NCI-H2107 treated with DMSO at 0.1 percent for 48 hours (cell line): ENCODE measurements around the gene PIAS4.

Source experiments
- DNase-seq: peaks from one replicate; lab custom pipeline; 2025; ENCODE audit not compliant: unreplicated experiment; lab: John Stamatoyannopoulos, UW

Gene PIAS4

DNA sequence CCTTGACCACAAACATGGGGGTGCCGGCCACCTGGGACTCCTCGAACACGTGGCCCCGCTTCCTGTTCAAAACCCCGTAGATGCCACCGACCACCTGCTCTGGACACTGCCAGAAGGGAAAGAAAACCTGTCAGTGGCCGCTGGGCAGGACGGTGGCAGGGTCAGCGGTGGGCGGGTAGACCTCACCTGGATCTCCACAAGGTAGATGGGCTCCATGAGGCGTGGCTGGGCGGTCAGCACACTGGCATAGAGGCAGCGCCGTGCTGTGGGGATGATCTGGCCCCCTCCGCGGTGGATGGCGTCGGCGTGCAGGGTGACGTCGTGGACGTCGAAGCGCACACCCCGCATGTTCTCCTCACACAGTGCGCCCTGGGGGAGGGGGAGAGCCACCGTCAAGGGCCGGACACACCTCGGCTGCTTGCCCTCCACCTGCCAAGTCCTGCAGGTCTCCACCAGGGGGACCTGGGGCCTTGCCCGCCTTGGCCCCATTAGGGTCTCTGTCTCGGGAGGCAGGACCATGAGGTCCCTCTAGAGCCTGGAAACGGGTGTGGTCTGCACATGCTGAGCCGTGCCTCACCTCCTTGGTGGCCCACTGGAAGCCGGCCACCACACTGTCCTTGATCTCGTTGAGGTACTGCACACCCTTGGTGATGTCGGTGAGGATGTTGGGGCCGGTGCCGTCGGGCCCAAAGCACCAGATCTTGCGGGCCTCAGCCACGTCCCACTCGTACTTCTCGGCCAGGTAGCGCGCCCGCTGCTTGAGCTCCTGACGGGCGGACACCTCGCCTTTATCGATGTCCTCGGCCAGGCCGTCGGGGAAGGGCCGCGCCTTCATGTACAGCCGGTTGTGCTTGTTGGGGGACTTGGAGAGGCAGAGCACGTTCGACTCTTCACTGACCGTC is 30.0 kb upstream of the PIAS4 start:
- DNase-seq = no peak

DNA sequence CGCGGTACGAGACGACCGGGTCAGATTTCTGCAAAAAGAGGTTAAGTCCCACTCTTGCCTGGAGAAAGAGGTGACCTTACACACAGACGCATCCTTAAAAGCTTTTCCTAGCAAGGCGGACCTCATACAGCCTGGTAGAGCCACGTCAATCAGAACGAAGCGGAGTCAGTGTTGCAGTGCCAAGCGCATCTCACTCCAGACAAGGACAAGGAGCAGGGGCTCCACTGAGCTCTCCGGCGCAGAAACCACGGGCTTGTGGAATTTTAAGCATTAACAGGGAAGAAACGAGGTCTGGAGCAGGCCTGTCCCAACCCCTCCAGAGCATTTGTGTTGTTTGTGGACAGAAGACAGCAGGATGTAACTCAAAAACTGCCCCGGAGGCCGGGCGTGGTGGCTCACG is 29.4 kb upstream of the PIAS4 start:
- no peak for DNase-seq

DNA sequence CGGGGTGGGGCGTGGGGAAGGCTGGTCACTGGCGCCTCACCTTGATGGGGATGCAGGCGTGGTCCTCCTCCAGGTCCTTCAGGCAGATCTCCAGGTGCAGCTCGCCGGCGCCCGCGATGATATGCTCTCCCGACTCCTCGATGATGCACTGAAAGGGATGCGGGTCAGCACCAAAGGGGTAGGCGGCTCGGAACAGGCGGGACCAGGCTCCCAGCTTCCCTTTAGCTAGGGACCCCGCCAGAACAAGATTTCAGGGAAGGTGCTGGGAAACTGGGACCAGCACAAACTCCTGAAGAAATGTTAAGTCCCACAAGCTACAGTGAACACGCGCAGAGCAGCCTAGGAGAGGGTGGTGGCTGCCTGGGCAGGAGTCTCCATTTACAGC is 28.3 kb upstream of the PIAS4 start:
- DNase-seq = no peak

DNA sequence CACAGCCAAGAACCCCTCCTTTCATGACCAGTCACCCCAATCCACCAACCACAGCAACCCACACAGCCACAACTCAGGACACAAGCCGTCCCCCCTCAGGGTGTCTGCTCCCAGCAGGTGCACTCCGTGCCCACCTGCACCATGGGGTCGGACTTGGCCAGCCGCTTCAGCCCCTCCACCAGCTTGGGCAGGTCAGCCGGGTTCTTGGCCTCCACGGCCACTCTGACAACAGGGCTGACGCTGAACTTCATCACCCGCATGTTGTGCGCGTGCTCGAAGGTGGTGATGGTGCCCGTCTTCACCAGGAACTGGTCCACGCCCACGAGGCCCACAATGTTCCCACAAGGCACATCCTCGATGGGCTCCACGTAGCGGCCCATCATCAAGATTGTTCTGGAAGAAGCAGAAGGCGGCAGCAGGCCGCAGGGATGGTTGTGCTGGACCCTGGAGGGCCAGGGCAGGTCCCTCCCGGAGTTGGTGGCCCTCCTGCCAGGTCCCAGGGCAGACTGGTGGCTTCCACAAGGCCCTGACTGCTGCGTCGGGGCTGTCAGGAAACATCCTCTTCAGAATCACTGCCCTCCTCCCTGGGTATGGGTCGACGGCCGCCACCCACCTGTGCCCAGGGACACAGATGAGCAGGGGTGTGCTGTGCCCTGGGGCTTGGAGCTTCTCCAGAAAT is 27.7 kb upstream of the PIAS4 start:
- no peak for DNase-seq

DNA sequence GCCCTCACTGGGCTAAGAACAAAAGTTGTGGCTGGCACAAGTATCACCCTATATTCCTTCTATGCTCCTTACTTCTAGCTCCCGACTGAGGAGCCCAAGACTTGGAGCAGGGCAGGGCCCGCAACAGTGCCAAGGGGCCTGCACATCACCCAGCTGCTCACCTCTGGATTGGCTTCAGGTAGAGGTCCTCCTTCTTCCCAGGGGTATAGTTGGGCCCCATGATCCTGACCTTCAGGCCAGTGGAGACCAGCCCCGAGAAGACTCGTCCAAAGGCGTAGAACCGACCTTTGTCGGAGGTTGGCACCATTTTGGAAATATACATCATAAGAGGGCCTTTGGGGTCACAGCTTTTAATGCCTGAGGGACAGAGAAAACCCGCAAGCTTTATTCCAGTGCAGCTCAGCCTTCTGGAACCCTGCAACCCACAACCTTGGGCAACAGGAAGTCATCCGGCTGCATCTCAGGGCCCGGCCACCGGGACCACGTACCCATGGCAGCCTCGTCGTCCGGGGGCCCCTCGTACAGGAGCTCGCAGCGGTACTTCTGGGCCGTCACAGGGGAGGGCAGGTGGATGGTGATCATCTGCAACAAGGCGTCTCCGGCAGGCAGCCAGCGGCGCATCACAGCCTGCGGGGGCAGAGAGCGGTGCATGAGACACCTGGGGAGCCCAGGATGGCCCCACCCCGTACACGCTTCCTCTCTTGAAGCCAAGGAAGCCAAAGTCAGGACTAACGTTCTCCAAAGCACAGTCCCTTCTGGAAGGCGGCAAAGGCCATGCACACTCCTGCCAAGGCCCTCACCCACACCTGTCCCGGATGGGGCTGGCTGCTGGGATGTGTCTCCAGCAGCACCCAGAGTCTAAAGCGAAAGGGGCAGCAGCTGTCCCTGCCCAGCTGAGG is 26.9 kb upstream of the PIAS4 start:
- no peak for DNase-seq

DNA sequence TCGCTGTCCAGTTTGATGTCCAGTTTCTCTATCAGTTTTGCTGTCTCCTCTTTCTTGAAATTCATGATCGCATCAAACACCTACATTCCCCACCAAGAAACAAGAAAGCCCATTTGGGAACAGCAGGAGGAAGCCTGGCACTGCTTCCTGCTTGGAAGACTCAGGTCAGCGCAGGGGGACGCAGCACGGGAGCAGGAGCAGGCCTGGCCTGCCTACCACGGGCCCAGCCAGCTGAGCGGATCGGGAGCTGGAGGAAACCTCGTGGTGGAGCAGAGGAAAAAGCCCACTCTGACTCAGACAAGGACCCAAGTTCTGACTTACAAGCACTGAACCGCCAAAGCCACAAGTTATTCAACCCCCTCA is 26.2 kb upstream of the PIAS4 start:
- DNase-seq = no peak

DNA sequence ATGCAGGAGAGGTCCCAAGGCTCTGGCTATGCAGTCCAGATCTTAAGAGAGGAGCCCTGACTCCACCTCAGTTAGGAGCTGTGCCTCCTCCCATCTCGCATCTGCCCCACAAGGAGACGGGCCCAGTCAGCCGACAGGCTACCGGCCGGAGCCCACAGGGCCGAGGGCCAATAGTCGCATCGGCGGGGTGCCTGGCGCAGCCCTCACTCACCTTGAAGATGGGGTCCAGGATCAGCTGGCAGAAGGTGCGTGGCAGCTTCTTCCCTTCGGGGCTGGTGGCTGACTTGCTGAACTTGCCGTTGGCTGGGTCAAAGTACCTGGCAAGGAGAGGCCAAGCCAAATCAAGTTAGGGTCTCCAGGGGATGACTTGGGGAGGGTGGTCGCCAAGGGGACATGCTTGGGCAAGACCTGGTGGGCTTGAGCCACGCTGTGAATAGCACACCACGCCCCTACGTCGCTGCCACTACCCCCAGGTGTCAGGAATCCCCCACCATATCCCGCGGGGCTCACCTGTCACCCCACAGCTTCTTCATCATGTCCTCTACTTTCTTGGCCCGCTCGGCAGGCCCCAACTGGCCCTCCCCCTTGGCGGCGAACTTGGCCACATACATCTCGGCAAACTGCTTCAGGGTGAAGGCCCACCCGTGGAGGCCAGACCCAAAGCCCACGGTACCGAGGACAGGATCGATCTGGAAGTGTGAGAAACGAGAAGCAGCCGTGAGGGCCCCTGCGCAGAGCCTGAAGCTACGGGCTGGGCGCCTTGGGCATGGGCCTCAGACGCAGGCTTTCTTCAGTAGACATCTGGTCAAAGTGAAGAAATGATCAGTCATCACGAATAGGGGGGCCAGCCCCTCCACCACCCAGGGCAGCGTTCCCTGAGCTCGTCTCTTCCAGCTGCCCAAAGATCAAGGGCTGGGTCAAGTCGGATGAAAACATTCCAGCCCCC is 25.5 kb upstream of the PIAS4 start:
- DNase-seq = no peak

DNA sequence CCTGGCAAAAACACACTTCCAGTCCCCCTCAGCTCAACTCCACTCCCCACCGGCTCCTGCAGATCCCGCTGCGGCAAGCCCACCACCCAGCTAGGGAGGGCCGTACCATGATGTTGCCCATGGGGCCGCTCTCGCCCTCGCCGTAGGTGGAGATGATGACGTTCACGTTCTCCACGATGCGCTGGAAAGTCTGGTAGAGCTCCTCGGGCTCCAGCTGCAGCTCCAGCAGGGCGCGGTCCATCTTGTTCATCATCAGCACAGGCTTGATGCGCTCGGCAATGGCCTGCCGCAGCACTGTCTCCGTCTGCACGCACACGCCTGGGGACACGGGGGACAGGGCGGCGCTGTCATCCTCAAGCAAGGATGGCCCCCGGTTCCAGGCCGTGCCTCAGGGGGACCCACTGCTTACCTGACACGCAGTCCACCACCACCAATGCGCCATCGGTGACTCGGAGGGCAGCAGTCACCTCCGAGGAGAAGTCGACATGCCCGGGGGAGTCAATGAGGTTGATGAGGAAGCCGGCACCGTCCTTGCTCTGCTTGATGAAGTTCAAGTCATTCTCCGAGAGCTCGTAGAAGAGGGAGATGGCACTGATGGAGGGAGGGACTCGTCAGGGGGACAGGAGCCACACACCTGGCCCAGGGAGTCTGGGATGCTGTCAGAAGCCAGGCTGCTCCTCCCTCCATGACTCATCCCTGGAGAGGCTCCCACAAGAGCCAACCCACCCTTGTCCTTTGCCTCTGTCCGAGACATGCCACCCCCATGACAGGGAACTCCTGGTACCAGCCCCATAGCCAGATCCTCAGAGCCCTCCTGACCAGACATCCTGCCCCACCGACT is 24.6 kb upstream of the PIAS4 start:
- no peak for DNase-seq

DNA sequence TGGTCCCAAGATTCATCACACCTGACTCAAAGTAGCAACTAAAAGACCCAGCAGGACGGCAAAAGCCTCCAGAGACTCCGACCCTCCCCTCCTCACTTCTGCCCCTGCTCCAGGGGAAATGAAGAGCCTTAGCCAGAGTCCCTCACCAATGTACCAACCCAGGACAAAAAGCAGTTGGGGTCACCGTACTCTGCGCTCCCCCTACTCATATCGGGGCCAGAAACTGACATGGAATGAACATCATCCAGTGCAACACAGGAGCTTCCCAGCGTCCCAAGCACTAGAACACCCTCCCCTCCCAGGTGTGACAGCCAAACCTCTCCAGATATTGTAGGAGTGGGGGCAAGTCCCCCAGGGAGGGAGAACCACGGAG is 24.0 kb upstream of the PIAS4 start:
- no peak for DNase-seq

DNA sequence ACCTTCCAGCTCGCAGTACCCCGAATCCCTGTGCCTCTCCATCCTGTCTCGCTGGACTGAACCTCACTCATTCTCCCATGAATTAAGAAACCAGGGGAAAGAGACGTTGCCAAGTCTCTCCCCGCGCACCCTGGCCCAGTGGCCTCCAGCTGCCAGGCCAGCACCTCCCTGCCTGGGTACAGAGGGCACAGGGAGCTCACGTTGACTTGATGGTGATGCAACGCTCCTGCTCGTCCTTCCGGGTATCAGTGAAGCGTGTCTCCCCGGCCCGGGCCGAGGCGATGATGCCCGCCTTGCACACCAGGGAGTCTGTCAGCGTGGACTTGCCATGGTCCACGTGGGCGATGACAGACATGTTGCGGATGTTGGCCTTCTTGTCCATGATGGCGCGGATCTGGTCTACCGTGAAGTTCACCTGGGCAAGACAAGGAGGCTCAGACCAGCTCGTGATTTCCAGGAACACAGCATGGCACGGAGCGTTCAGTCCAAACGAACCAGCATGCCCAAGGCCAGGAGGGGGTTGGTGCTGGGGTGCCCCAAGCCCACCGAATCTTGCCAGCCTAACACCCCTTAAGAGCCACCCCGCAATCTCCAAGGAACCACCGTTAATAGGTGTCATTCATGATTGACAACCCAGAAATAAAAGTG is 23.5 kb upstream of the PIAS4 start:
- DNase-seq = peak; percentile 12

DNA sequence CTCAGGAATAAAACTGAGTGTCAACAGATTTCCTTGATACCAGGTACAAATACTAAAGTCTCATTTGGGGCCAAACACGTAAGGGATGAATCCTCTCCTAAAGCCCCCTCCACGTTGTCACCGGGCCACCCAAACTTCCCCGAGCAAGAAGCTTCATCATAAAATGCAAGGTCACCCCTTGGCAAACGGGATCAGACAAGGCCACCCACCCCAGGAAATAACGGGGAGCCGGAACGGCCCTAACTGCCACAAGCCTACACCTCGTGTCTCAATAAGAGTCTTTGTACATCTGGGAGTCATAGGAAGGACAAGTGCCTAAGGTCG is 23.0 kb upstream of the PIAS4 start:
- no peak for DNase-seq

DNA sequence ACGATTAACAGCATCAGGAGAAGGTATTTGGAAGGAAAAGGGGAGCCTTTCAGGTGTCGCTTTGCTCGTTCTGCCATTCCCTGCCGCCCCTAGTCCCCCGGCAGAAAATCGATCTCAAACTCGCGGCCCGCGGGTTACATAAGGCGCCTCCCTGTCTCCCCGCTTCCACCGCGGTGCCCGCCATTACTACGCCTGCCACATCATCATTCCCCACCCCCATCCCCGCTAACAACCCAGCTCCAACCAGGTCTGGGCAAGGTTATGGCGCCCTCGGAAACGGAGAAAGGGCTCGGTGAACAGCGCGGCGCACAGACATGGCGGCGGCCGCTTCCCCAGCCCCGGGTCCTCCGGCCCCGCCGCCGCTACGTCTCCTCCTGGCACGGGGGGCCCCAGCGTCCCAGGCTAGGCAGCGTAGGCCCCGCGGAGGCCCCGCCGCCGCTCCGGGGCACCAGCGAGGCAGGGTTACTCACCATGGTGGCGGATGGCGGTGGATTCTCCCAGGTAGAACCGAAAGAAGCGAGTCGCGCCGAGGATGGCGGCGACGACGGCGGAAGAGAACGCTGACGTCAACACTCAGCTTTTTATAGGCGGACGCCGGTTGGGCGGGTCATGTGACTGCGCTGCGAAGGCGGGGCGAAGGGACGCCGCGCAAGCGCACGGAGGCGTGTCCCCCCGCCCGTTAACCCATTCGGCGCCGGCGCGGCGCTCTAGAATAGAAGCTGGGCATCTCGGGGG is 22.5 kb upstream of the PIAS4 start, which contains the start of gene EEF2:
Gene EEF2, minus strand, starts transcription at position 556 of the 735 bp plus-strand sequence. Its CDS starts 83 bp downstream, at position 473.
- peak; percentile 75 for DNase-seq

DNA sequence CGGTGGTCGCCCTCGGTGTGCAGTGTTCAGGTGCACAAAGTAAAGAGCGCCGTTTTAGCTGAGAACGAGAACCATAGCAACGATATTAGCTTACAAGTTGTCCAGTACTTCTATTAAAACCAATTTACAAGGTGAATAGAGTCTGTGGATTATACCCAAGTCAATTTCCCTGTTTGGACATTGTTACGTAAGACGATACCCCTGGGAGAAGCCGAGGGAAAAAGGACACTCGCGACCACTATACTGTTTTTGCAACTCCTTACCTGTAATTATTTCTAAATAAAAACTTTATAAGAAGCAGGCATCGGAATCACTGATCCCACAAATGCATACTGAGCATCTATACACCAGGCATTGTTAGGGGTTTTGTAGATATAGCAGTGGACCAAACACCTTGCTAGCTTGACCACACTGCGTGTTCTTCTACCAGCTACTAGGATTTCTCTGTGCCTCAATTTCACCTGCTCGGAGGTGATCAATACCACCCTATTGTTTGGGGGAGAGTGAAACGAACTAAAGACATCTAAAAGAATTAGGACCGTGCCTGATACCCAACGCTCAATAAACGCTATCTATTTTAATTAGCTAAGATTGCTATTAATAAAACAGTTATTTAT is 21.8 kb upstream of the PIAS4 start:
- peak; percentile 75 for DNase-seq

DNA sequence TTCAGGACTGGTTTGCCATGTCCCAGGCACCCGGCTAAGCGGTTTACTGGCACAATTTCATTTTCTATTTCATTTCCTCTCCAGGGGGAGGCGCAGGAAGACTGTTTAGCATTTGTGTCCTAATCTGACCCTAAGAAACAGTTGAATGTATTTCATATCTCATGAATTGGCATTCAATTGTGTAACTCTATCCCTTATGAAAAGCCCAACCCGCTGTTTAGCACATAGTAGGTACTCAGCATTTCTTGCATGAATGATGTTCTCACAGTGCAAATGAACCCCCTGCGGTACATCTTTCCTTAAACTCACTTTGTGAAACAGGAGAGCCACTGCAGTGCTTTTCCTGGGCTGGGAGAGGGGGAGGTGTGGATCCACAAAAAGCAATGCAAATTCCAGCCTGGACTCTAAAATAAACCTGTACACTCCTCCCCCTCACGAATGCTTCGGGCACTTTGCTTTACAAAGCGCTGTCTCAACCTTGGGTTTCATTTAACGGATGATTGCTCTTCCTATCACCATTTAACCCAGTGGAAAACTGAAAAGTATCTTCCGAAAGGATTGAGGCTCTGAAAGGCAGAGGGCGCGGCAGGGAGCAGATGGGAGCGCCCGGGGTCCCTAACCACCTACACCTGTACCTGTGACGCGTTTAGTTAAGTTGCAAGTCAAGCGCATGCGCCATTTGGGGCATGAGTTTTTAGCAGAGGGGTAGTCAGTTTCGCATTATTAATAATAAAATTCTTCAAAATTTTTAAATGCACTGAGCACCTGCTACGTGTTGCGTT is 21.1 kb upstream of the PIAS4 start:
- DNase-seq = peak; percentile 96

DNA sequence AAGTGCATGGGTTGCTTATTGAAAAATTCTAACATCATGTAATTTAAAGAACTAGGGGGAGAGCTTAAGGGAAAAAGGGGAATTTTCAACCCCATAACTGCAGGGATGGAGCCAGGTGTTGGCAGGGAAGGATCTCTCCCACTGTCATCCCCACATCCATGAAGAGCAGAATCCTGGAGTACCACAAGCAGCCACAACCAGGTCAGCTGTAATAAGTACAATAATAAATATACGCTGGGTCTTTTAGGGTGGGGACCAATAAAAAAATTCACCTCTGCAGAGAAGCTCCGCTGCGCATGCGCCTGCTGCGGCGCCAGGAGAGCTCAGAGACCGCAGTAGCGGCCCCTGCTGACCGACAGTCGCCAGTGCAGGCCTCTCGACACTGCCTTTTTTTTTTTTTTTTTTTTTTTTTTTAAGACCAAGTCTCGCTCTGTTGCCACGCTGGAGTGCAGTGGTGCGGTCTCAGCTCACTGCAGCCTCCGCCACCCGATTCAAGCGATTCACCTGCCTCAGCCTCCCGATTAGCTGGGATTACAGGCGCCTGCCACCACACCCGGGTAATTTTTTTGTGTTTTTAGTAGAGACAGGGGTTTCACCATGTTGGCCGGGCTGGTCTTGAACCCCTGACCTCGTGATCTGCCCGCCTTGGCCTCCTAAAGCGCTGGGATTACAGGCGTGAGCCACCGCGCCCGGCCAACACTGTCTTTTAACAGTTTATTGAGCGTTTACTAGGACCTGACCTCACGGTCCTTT is 19.7 kb upstream of the PIAS4 start:
- DNase-seq = peak; percentile 83

DNA sequence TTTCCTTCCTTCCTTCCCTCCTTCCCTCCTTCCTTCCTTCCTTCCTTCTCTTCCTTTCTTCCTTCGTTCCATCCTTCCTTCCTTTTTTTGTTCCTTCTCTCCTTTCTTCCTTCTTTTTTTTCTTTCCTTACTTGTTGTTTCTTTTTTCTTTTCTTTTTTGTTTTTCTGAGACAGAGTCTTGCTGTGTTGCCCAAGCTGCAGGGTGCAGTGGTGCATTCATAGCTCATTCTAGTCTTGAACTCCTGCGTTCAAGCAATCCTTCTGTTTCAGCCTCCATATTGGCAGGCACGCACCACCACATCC is 16.8 kb upstream of the PIAS4 start:
- DNase-seq = no peak

DNA sequence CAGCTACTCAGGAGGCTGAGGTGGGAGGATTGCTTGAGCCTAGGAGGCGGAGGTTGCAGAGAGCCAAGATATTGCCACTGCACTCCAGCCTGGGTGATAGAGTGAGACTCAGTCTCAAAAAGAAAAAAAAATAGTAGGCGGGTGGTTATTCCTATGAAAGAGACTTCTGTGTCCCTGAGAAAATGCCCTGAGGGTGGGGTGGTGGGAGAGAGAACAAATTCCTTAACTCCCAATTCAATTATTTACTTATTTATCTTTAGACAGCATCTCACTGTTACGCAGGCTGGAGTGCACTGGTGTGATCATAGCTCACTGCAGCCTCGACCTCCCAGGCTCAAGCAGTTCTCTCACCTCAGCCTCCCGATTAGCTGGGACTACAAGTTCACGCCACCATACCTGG is 11.9 kb upstream of the PIAS4 start:
- DNase-seq = no peak
